Thoracic aorta (tissue), 2 donors: ENCODE data around the gene AHRR. TPM values are rescaled to one million over a fixed set of nuclear protein-coding genes. Genes with fewer than 3 reads are reported as not detected.

ENCODE experiments used
- ATAC-seq: fragments of 150-250 bp; one replicate; pipeline ENCODE4 v1.8.0; 2017; ENCODE audit warnings: low read depth; ENCODE audit not compliant: insufficient number of reproducible peaks, low FRiP score
- DNase-seq: peaks from one replicate; pipeline ENCODE4 v3.0.0-alpha.2; 2020; ENCODE audit warnings: low spot score
- H3K27ac ChIP-seq, 2 donors: fragments of 200-600 bp; sonication (generic); 1 replicate in 1 of 2; 2 replicates in 1 of 2; pipeline ENCODE4 v1.5.1; 2016; ENCODE audit warnings: mild to moderate bottlenecking in 2 of 2, moderate library complexity in 2 of 2
- H3K27me3 ChIP-seq: fragments of 200-600 bp; sonication (generic); replicated peaks from 2 replicates; pipeline ENCODE4 v1.6.0; 2016; ENCODE audit warnings: mild to moderate bottlenecking; ENCODE audit not compliant: insufficient read depth
- H3K36me3 ChIP-seq: fragments of 200-600 bp; sonication (generic); one replicate; pipeline ENCODE4 v1.5.1; 2016
- H3K4me1 ChIP-seq, 2 donors: fragments of 200-600 bp; sonication (generic); 1 replicate in 1 of 2; 2 replicates in 1 of 2; pipeline versions ENCODE4 v1.5.1 to v1.6.0; 2016; ENCODE audit warnings: low read depth in 2 of 2, mild to moderate bottlenecking in 1 of 2; ENCODE audit not compliant: control insufficient read depth in 1 of 2
- H3K4me3 ChIP-seq: fragments of 200-600 bp; sonication (generic); 2 replicates; pipeline ENCODE4 v1.5.1; 2016; ENCODE audit warnings: mild to moderate bottlenecking
- H3K9me3 ChIP-seq: fragments of 200-600 bp; sonication (generic); 2 replicates; pipeline ENCODE4 v1.5.1; 2016
- CTCF ChIP-seq: fragments of 200-600 bp; sonication (generic); IDR thresholded peaks from one replicate; pipeline ENCODE4 v1.5.1; 2019; ENCODE audit warnings: antibody characterized with exemption
- total RNA-seq, 2 donors: library from RNA; depleted of rRNA; stranded (reverse); fragments of >200 nt; gene quantifications; one replicate each; pipeline versions ENCODE4 v1.1.0 to v1.2.3, GENCODE V29; 2016

The AHRR gene
- total RNA-seq, 2 donors from 2014 or later = 0.85 to 3.1 TPM

GRCh38 chr5:449151-449550 lies 127.6 kb downstream of the AHRR start:
- peaks cover 6% of the 10 kb centered on the region for H3K9me3 ChIP-seq
- TF ChIP-seq CTCF = no peak
- no peak overlapping the region for H3K27ac ChIP-seq
- DNase-seq (no peak), ATAC-seq (no peak)
- peaks cover 0 to 6% of the 10 kb centered on the region in 2 donors for H3K4me1 ChIP-seq
- H3K36me3 ChIP-seq = peaks cover 55% of the 10 kb centered on the region
- no peak overlapping the region for H3K4me3 ChIP-seq
- H3K27me3 ChIP-seq = no peaks in the 10 kb centered on the region

DNA sequence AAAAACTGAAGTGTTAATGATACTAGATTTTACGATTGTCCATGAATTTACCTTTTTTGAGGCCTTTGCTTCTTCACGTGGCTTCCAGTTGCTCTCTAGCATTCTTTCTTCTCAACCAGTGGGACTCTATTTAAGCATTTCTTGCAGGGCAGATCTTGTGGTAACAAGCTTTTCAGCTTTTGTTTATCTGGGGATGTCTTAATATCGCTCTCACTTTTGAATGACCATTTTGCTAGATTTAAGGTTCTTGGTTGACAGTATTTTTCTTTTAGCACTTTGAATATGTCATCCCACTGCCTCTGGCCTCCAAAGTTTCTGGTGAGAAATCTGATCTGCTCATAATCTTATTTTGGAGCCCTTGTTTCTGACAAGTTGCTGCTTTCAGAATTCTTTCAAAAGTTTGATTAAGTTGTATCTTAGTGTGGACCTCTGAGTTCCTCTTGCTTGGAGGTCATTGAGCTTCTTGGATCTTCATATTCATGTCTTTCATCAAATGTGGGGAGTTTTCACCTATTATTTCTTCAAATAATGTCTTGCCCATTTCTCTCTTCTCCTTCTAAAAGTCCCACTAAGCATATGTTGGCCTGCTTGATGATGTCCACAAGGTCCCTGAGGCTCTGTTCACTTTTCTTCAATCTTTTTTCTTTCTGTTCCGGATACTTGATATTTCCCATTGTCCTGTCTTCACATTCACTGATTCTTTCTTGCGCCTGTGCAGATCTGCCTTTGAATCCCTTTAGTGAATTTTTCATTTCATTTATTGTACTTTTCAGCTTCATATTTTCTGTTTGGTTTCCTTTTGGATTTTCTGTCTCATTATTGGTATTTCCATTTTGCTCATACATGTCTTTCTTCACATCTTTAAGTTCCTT lies 130.3 kb downstream of the AHRR start:
- Histone ChIP-seq H3K27me3 (no peaks in the 10 kb centered on the region), H3K9me3 (peaks cover 6% of the 10 kb centered on the region), H3K27ac (no peak overlapping the region), H3K4me3 (no peak overlapping the region), H3K4me1 (no peaks in the 10 kb centered on the region), H3K36me3 (peaks cover 66% of the 10 kb centered on the region)
- TF ChIP-seq CTCF = no peak
- no peak for ATAC-seq
- DNase-seq = no peak

- Histone ChIP-seq H3K4me1 (no peaks in the 10 kb centered on the region), H3K27me3 (no peaks in the 10 kb centered on the region), H3K36me3 (peaks cover 63% of the 10 kb centered on the region), H3K4me3 (no peak overlapping the region), H3K9me3 (peaks cover 6% of the 10 kb centered on the region), H3K27ac (no peak overlapping the region)
- no peak for ATAC-seq
- TF ChIP-seq CTCF = no peak
- no peak for DNase-seq
Measured at GRCh38 chr5:452978-453710, 131.6 kb downstream of the AHRR start.

GRCh38 chr5:453725-454481 lies 132.4 kb downstream of the AHRR start:
- ATAC-seq = no peak
- DNase-seq = no peak
- H3K27me3 ChIP-seq = no peaks in the 10 kb centered on the region
- peaks cover 6% of the 10 kb centered on the region for H3K9me3 ChIP-seq
- no peak overlapping the region for H3K4me3 ChIP-seq
- peaks cover 55% of the 10 kb centered on the region for H3K36me3 ChIP-seq
- no peak for TF ChIP-seq CTCF
- H3K27ac ChIP-seq = no peak overlapping the region
- H3K4me1 ChIP-seq = no peaks in the 10 kb centered on the region

GRCh38 chr5:454936-455335 lies 133.4 kb downstream of the AHRR start:
- H3K27ac ChIP-seq = no peak overlapping the region
- peaks cover 56% of the 10 kb centered on the region for H3K36me3 ChIP-seq
- H3K4me3 ChIP-seq = no peak overlapping the region
- no peak for TF ChIP-seq CTCF
- ATAC-seq = no peak
- no peaks in the 10 kb centered on the region for H3K27me3 ChIP-seq
- H3K9me3 ChIP-seq = peaks cover 6% of the 10 kb centered on the region
- H3K4me1 ChIP-seq = no peaks in the 10 kb centered on the region
- no peak for DNase-seq
